Kidney capillary endothelial cell (primary cell): ENCODE measurements around the gene HBM.
"Not testable (repeated sequence)": the region's sequence is repeated elsewhere in the genome, so short reads cannot be mapped to it uniquely, and the experiment has no call there.

ENCODE experiments used
- DNase-seq: peaks from one replicate; pipeline ENCODE4 v3.0.0-alpha.2; 2018; ENCODE audit warnings: low spot score

HBM gene

GRCh38 chr16:169014-169413 is 3.2 kb downstream of the HBM start:
- no peak for DNase-seq

- DNase-seq, result peak; percentile 11
These were observed 4.3 kb downstream of the HBM start for GRCh38 chr16:170088-170507.

GRCh38 chr16:170788-171187 is 5.0 kb downstream of the HBM start:
- no peak for DNase-seq

- not testable (repeated sequence) for DNase-seq
These were observed 6.7 kb downstream of the HBM start, which contains the start of gene HBA2 for GRCh38 chr16:172374-172941. Gene HBA2, plus strand, starts transcription at chr16:172876. Its CDS starts 37 bp downstream, at chr16:172913.

- DNase-seq, result not testable (repeated sequence)
These were observed 7.6 kb downstream of the HBM start for GRCh38 chr16:173211-173854.

GRCh38 chr16:173928-174769 is 8.4 kb downstream of the HBM start:
- DNase-seq, result not testable (repeated sequence)

DNA sequence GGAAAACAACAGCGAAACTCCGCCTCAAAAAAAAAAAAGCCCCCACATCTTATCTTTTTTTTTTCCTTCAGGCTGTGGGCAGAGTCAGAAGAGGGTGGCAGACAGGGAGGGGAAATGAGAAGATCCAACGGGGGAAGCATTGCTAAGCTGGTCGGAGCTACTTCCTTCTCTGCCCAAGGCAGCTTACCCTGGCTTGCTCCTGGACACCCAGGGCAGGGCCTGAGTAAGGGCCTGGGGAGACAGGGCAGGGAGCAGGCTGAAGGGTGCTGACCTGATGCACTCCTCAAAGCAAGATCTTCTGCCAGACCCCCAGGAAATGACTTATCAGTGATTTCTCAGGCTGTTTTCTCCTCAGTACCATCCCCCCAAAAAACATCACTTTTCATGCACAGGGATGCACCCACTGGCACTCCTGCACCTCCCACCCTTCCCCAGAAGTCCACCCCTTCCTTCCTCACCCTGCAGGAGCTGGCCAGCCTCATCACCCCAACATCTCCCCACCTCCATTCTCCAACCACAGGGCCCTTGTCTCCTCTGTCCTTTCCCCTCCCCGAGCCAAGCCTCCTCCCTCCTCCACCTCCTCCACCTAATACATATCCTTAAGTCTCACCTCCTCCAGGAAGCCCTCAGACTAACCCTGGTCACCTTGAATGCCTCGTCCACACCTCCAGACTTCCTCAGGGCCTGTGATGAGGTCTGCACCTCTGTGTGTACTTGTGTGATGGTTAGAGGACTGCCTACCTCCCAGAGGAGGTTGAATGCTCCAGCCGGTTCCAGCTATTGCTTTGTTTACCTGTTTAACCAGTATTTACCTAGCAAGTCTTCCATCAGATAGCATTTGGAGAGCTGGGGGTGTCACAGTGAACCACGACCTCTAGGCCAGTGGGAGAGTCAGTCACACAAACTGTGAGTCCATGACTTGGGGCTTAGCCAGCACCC is 9.5 kb downstream of the HBM start:
- DNase-seq, result no peak

DNA sequence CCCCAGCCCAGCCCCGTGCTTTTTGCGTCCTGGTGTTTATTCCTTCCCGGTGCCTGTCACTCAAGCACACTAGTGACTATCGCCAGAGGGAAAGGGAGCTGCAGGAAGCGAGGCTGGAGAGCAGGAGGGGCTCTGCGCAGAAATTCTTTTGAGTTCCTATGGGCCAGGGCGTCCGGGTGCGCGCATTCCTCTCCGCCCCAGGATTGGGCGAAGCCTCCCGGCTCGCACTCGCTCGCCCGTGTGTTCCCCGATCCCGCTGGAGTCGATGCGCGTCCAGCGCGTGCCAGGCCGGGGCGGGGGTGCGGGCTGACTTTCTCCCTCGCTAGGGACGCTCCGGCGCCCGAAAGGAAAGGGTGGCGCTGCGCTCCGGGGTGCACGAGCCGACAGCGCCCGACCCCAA is 10.2 kb downstream of the HBM start:
- DNase-seq, result not testable (repeated sequence)

- not testable (repeated sequence) for DNase-seq
These were observed 11.0 kb downstream of the HBM start, which contains the start of gene HBA1 for GRCh38 chr16:176477-177382. Gene HBA1, plus strand, starts transcription at chr16:176680. Its CDS starts 37 bp downstream, at chr16:176717.

- DNase-seq, result no peak
These were observed 11.6 kb downstream of the HBM start for GRCh38 chr16:177394-177822.

GRCh38 chr16:177981-178667 is 12.3 kb downstream of the HBM start:
- no peak for DNase-seq

DNA sequence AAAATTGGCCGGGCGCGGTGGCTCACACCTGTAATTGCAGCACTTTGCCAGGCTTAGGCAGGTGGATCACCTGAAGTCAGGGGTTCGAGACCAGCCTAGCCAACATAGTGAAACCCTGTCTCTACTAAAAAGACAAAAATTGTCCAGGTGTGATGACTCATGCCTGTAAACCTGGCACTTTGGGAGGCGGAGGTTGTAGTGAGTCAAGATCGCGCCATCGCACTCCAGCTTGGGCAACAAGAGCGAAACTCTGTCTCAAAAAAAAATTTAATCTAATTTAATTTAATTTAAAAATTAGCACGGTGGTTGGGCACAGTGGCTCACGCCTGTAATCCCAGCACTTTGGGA is 12.9 kb downstream of the HBM start:
- no peak for DNase-seq

DNA sequence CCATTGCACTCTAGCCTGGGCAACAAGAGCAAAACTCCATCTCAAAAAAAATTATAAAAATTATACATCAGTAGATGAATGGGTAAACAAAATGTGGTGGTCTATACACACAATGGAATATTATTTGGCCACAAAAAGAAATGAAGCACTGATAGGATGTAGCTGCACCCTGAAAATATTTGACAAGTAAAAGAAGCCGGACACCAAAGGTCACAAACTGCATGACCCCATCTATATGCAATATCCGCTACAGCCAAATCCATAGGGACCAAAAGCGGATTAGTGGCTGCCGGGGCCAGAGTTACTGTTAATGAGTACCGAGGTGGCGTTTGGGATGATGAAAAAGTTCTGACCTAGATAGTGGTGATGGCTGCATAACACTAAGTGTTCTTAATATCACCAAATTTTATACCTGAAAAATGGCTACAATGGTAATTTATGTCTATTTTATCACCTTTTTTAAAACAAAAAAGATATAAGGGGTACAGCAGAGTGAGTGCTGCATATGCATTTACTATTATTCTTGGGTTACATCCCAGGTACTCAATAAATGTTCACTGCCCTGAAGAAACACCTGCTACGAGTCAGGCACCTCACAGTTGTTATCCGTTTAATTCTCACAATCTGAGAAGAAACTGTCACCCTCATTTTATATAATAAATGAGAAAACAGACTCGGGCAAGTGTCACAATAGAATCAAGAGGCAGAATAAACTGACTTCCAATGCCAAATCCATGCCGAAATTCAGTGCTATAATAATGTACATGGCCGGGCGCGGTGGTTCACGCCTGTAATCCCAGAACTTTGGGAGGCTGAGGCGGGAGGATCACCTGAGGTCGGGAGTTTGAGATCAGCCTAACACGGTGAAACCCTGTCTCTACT is 13.7 kb downstream of the HBM start:
- DNase-seq, result no peak

DNA sequence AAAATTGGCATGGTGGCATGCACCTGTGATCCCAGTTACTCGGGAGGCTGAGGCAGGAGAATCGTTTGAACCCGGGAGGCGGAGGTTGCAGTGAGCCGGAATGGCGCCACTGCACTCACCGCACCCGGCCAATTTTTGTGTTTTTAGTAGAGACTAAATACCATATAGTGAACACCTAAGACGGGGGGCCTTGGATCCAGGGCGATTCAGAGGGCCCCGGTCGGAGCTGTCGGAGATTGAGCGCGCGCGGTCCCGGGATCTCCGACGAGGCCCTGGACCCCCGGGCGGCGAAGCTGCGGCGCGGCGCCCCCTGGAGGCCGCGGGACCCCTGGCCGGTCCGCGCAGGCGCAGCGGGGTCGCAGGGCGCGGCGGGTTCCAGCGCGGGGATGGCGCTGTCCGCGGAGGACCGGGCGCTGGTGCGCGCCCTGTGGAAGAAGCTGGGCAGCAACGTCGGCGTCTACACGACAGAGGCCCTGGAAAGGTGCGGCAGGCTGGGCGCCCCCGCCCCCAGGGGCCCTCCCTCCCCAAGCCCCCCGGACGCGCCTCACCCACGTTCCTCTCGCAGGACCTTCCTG is 14.4 kb downstream of the HBM start, which contains the start of gene HBQ1:
Gene HBQ1 (plus strand): TSS at position 359 of the 575 bp plus-strand sequence. CDS start 28 bp downstream, at position 387.
- peak; percentile 27 for DNase-seq

DNA sequence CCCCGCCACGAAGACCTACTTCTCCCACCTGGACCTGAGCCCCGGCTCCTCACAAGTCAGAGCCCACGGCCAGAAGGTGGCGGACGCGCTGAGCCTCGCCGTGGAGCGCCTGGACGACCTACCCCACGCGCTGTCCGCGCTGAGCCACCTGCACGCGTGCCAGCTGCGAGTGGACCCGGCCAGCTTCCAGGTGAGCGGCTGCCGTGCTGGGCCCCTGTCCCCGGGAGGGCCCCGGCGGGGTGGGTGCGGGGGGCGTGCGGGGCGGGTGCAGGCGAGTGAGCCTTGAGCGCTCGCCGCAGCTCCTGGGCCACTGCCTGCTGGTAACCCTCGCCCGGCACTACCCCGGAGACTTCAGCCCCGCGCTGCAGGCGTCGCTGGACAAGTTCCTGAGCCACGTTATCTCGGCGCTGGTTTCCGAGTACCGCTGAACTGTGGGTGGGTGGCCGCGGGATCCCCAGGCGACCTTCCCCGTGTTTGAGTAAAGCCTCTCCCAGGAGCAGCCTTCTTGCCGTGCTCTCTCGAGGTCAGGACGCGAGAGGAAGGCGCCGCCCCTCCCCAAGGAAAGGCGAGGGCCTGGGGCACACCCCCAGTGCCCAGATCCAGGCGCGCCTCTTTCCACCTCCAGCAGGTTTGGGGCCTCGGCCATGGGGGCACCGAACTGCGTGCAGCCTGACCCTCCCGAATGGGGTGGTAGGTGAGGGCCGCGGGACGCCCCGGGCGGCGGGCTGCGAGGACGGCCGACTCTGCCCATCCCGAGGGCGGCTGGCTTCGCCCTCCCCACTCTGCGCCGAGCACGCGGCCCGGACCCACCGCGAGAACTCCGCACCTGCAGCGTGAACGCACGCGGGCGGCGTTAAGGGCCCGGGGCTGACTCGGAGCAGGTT is 15.1 kb downstream of the HBM start:
- DNase-seq, result peak; percentile 40

- no peak for DNase-seq
These were observed 15.8 kb downstream of the HBM start for GRCh38 chr16:181565-182021.

- no peak for DNase-seq
These were observed 17.2 kb downstream of the HBM start for GRCh38 chr16:183005-183404.
